Lung (tissue), 12 donors: ENCODE results near the gene PTGES2. TPM values are rescaled to one million over a fixed set of nuclear protein-coding genes. Genes with fewer than 3 reads are reported as not detected.

Source experiments
- ATAC-seq: fragments of 200-7000 bp; cut with Tn5 transposase; one replicate; pipeline ENCODE4 v1.9.1; 2020; ENCODE audit warnings: moderate number of reproducible peaks; ENCODE audit not compliant: insufficient read depth, low FRiP score
- DNase-seq, 3 donors: peaks; one replicate each; pipeline ENCODE4 v3.0.0-alpha.2; 2013 to 2017
- H3K27ac ChIP-seq, 2 donors: one replicate each; pipeline ENCODE4 v1.5.1; 2013; ENCODE audit warnings: mild to moderate bottlenecking in 2 of 2, moderate library complexity in 2 of 2, control low read depth in 1 of 2, inconsistent platforms in 1 of 2, low read depth in 1 of 2, low read length in 1 of 2
- H3K27me3 ChIP-seq, 3 donors: one replicate each; pipeline ENCODE4 v1.5.1; 2013; ENCODE audit warnings: low read length in 2 of 3; ENCODE audit not compliant: control insufficient read depth in 3 of 3, insufficient read depth in 3 of 3
- H3K36me3 ChIP-seq, 4 donors: one replicate each; pipeline ENCODE4 v1.5.1; 2013; ENCODE audit warnings: low read length in 4 of 4, mild to moderate bottlenecking in 1 of 4, moderate library complexity in 1 of 4; ENCODE audit not compliant: control insufficient read depth in 4 of 4, insufficient read depth in 4 of 4
- H3K4me1 ChIP-seq, 5 donors: one replicate each; pipeline ENCODE4 v1.5.1; 2013; ENCODE audit warnings: low read length in 5 of 5, mild to moderate bottlenecking in 2 of 5, moderate library complexity in 1 of 5; ENCODE audit not compliant: control insufficient read depth in 5 of 5, insufficient read depth in 5 of 5
- H3K4me3 ChIP-seq: one replicate; pipeline ENCODE4 v1.5.1; 2013; ENCODE audit warnings: mild to moderate bottlenecking, control low read depth, moderate library complexity
- H3K9ac ChIP-seq, 2 donors: one replicate each; pipeline ENCODE4 v1.5.1; 2013; ENCODE audit warnings: low read length in 2 of 2, control low read depth in 1 of 2; ENCODE audit not compliant: insufficient read depth in 1 of 2
- H3K9me3 ChIP-seq, 4 donors: one replicate each; pipeline ENCODE4 v1.5.1; 2013; ENCODE audit warnings: low read length in 3 of 4, mild to moderate bottlenecking in 1 of 4, moderate library complexity in 1 of 4; ENCODE audit not compliant: control insufficient read depth in 4 of 4, insufficient read depth in 3 of 4
- CTCF ChIP-seq: IDR thresholded peaks from 2 replicates; pipeline ENCODE4 v1.5.1; 2012; ENCODE audit warnings: mild to moderate bottlenecking; ENCODE audit errors: control extremely low read depth, extremely low read depth
- WGBS, 2 donors: extraction: QIAGEN DNeasy Blood & Tissue Kit; methylation state at CpG; one replicate each; pipeline ENCODE4 v1.1.7; 2013; 5-methylcytosine and 5-hydroxymethylcytosine counted together
- polyA plus RNA-seq, 2 donors: library from polyadenylated mRNA; stranded (reverse); fragments of 200-250 nt; gene quantifications; one replicate each; pipeline ENCODE4 v1.2.1, GENCODE V29; 2013
- total RNA-seq, 2 donors: library from RNA; depleted of rRNA in 1 of 2; stranded (reverse); fragments of >200 nt in 1 of 2; gene quantifications; one replicate each; pipeline ENCODE4 v1.2.1, GENCODE V29; 2014 to 2021
- donor health status: control.
- donor health status: control.
- donor health status: Bipolar disorder and iron deficiency.
- donor health status: healthy.
- donor health status: DM: yes; HTN: yes; CAD: no.

Gene PTGES2
- total and polyA plus RNA-seq, 4 donors: 42.0 to 66.8 (median 54.7) TPM

GRCh38 chr9:128144239-128145181 lies 17.0 kb upstream of the PTGES2 start:
- H3K9ac ChIP-seq: no peak overlapping the region
- no peak overlapping the region for H3K27ac ChIP-seq
- H3K9me3 ChIP-seq: no peaks in the 10 kb centered on the region
- 90 to 94% methylated on average over 22 of the region's 22 CpGs for WGBS, 2 donors
- no peak for ATAC-seq
- no peaks in the 10 kb centered on the region for H3K36me3 ChIP-seq
- DNase-seq: no peak
- peaks cover 0 to 24% (median 2%) of the 10 kb centered on the region in 5 donors for H3K4me1 ChIP-seq
- H3K4me3 ChIP-seq: no peak overlapping the region
- TF ChIP-seq CTCF: no peak
- no peaks in the 10 kb centered on the region for H3K27me3 ChIP-seq

- peaks cover 0 to 19% (median 2%) of the 10 kb centered on the region in 5 donors for H3K4me1 ChIP-seq
- no peak overlapping the region for H3K4me3 ChIP-seq
- TF ChIP-seq CTCF: no peak
- H3K9me3 ChIP-seq: no peaks in the 10 kb centered on the region
- ATAC-seq (no peak), DNase-seq (no peak)
- no peak overlapping the region for H3K9ac ChIP-seq
- H3K27me3 ChIP-seq: no peaks in the 10 kb centered on the region
- no peak overlapping the region for H3K27ac ChIP-seq
- 58 to 73% methylated on average over 8 of the region's 8 CpGs for WGBS, 2 donors
- no peaks in the 10 kb centered on the region for H3K36me3 ChIP-seq
Observed at GRCh38 chr9:128143525-128144238, 16.2 kb upstream of the PTGES2 start.

- no peak overlapping the region for H3K9ac ChIP-seq
- WGBS, 2 donors: 83 to 89% methylated on average over 1 to 2 of the region's 2 CpGs
- peaks cover 0 to 16% (median 0%) of the 10 kb centered on the region in 5 donors for H3K4me1 ChIP-seq
- no peak for DNase-seq
- no peaks in the 10 kb centered on the region for H3K36me3 ChIP-seq
- TF ChIP-seq CTCF: no peak
- no peaks in the 10 kb centered on the region for H3K9me3 ChIP-seq
- H3K27me3 ChIP-seq: no peaks in the 10 kb centered on the region
- ATAC-seq: no peak
- no peak overlapping the region for H3K27ac ChIP-seq
- H3K4me3 ChIP-seq: no peak overlapping the region
Observed at GRCh38 chr9:128142596-128142995, 15.1 kb upstream of the PTGES2 start.
